ENCODE results near the gene RANBP3L.

- TF ChIP-seq, protein P1, sequence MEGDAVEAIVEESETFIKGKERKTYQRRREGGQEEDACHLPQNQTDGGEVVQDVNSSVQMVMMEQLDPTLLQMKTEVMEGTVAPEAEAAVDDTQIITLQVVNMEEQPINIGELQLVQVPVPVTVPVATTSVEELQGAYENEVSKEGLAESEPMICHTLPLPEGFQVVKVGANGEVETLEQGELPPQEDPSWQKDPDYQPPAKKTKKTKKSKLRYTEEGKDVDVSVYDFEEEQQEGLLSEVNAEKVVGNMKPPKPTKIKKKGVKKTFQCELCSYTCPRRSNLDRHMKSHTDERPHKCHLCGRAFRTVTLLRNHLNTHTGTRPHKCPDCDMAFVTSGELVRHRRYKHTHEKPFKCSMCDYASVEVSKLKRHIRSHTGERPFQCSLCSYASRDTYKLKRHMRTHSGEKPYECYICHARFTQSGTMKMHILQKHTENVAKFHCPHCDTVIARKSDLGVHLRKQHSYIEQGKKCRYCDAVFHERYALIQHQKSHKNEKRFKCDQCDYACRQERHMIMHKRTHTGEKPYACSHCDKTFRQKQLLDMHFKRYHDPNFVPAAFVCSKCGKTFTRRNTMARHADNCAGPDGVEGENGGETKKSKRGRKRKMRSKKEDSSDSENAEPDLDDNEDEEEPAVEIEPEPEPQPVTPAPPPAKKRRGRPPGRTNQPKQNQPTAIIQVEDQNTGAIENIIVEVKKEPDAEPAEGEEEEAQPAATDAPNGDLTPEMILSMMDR (IDR thresholded peaks at IDR 0.05), result no peak
- TF ChIP-seq EP300 (IDR thresholded peaks at IDR 0.05) (no peak), POLR2A (IDR thresholded peaks at IDR 0.05) (no peak)
Measured at GRCh38 chr5:36202521-36202961, 99.2 kb downstream of the RANBP3L start.

All from stomach (tissue), 4 donors.